HG03139 (cell line): ENCODE results near the gene SECTM1.

Source experiments
- ATAC-seq: cut with Tn5 transposase; IDR thresholded peaks from one replicate; pipeline ENCODE4 v1.9.1; 2021; ENCODE audit not compliant: unreplicated experiment

SECTM1 gene

GRCh38 chr17:82300707-82301270 is 32.8 kb downstream of the SECTM1 start:
- ATAC-seq = no peak

- no peak for ATAC-seq
Observed at GRCh38 chr17:82300228-82300627, 33.3 kb downstream of the SECTM1 start.

- ATAC-seq = no peak
Observed at GRCh38 chr17:82299452-82299851, 34.1 kb downstream of the SECTM1 start.

GRCh38 chr17:82298538-82299421 is 34.8 kb downstream of the SECTM1 start:
- no peak for ATAC-seq

- no peak for ATAC-seq
Observed at GRCh38 chr17:82297714-82298537, 35.6 kb downstream of the SECTM1 start.

- ATAC-seq = no peak
Observed at GRCh38 chr17:82297280-82297713, 36.3 kb downstream of the SECTM1 start.

- no peak for ATAC-seq
Observed at GRCh38 chr17:82296511-82297279, 36.9 kb downstream of the SECTM1 start.

GRCh38 chr17:82295472-82295814 is 38.1 kb downstream of the SECTM1 start:
- ATAC-seq = no peak

- ATAC-seq = no peak
Observed at GRCh38 chr17:82294064-82294773, 39.3 kb downstream of the SECTM1 start.

GRCh38 chr17:82292251-82293154 is 41.1 kb downstream of the SECTM1 start:
- ATAC-seq = peak; percentile 89

- ATAC-seq = no peak
Observed at GRCh38 chr17:82291582-82292250, 41.9 kb downstream of the SECTM1 start.

- no peak for ATAC-seq
Observed at GRCh38 chr17:82287868-82288801, 45.4 kb downstream of the SECTM1 start.

- ATAC-seq = no peak
Observed at GRCh38 chr17:82287013-82287867, 46.3 kb downstream of the SECTM1 start.

GRCh38 chr17:82285141-82285540 is 48.4 kb downstream of the SECTM1 start:
- no peak for ATAC-seq

- no peak for ATAC-seq
Observed at GRCh38 chr17:82283208-82283749, 50.3 kb downstream of the SECTM1 start.
